Omental fat pad (tissue), 4 donors: Measurements from ENCODE around the gene RAPGEF4. TPM values are rescaled to one million over a fixed set of nuclear protein-coding genes. Genes with fewer than 3 reads are reported as not detected.
A peak's percentile ranks its signal among the peaks of the same experiment; 100 is the strongest.

Source experiments
- ATAC-seq: fragments of 150-250 bp; one replicate; pipeline ENCODE4 v1.9.1; 2016; ENCODE audit warnings: mild to moderate bottlenecking, moderate library complexity; ENCODE audit not compliant: low FRiP score
- DNase-seq: peaks from one replicate; pipeline ENCODE4 v3.0.0-alpha.2; 2019; ENCODE audit warnings: low spot score
- total RNA-seq, 4 donors: library from RNA; depleted of rRNA; stranded (reverse); fragments of >200 nt; gene quantifications; one replicate each; pipeline ENCODE4 v1.1.0, GENCODE V29; 2016
- TF ChIP-seq, protein P1 (sequence below), 3 donors: fragments of 450-650 bp; IDR thresholded peaks; one replicate each; pipeline ENCODE4 v1.5.1; 2016 to 2017; ENCODE audit warnings: antibody characterized with exemption in 3 of 3, mild to moderate bottlenecking in 3 of 3, moderate library complexity in 2 of 3

Gene RAPGEF4
- total RNA-seq, 4 donors from 2014 or later = 11.7 to 25.6 (median 20.0) TPM

DNA sequence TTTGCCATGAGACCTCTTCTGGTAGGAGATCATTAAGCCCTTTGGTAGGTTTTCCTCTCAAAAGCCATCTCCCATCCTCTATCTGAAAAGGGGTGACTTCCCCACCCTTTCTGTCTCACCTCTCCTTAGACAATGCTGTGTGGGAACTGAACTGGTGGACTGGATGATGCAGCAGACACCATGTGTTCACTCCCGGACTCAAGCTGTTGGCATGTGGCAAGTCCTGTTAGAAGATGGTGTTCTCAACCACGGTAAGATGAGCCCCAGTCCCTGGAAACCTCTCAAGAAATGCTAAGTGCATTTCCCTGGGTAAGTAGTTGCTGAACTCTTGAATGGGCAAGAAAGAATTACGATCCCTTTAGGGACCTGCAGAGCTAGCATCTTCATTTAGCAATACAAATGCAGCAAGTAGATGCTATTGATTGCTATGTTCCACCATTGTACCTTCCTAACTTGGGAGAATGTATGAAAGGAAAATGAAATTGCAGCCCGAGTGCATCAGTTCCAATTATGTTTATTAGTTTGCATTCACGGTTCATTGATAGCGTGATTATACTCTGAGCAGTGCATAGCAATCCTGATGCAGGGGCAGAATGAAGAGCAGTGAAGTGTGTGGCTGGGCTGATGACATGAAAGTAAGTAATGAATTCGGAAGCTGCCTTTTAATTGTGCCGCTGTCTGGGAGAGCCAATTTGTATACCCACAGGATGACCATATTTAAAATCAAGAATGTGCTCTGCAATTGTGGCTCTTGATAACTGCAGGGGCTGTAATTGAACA is 230.0 kb downstream of the RAPGEF4 start:
- TF ChIP-seq, protein P1, sequence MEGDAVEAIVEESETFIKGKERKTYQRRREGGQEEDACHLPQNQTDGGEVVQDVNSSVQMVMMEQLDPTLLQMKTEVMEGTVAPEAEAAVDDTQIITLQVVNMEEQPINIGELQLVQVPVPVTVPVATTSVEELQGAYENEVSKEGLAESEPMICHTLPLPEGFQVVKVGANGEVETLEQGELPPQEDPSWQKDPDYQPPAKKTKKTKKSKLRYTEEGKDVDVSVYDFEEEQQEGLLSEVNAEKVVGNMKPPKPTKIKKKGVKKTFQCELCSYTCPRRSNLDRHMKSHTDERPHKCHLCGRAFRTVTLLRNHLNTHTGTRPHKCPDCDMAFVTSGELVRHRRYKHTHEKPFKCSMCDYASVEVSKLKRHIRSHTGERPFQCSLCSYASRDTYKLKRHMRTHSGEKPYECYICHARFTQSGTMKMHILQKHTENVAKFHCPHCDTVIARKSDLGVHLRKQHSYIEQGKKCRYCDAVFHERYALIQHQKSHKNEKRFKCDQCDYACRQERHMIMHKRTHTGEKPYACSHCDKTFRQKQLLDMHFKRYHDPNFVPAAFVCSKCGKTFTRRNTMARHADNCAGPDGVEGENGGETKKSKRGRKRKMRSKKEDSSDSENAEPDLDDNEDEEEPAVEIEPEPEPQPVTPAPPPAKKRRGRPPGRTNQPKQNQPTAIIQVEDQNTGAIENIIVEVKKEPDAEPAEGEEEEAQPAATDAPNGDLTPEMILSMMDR (IDR thresholded peaks at IDR 0.05) = no peak
- ATAC-seq (no peak), DNase-seq (no peak)

DNA sequence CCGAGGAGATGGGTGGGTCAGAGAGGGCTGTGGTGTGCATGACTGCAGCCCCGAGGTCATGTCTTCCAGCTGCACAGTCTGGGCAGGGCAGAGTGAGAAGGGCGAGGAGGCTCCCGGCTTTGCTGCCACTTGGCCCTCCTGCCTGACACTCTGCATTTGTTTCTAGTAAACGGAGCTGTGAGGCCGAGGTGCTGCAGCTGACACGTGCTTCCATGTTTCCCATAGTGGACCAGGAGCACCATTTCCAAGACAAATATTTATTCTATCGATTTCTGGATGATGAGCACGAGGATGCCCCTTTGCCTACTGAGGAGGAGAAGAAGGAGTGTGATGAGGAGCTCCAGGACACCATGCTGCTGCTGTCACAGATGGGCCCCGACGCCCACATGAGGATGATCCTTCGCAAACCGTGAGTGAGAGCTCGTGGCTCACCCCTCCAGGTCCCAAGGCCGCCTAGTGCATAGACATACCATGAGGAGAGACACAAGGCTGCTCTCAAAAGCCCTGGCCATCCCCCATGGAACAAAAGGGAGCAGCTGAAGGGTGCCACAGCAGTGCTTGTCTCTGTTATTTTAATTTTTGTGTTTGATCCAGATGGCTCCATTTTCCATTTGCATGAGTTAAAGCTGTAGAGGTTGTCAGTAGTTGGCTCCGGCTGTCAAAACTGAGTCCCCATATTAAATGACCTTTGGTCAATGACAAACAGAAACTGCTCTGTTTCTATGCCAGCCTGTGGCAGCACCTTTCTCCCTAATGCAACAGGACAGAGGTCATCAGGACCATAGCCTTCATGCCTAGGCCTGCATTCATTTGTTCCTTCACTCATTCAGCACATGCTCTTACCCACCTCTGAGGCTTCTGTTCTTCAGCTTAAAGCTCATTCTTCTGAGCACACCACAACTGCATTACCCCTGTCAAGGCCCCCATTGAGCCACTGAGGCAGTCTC is 231.7 kb downstream of the RAPGEF4 start:
- DNase-seq = no peak
- ATAC-seq = no peak

DNA sequence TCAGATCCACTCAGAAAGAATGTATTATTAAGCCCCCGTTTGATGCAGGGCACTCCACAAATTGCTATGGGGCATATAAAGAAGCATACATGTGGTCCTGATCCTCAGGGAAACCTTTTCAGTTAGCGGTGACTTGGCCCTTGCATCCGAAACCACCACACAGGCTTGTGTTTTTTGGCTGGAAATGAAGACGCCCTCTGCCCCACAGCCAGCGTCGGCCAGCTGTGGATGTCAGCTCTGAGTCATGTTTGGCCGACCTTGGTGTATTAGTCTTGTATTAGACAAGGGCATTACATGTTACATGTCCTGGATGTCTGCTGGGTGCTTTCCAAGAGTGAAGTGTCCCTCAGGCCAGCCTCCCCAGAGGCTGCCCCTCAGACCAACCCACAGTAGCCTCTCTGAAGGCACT is 232.4 kb downstream of the RAPGEF4 start:
- ATAC-seq (peak; percentile 64), DNase-seq (no peak)
- TF ChIP-seq, protein P1 (IDR thresholded peaks at IDR 0.05) = no peak

More for the DNA sequence above, 231.7 kb downstream of the RAPGEF4 start:
- TF ChIP-seq, protein P1 (IDR thresholded peaks at IDR 0.05) = no peak

DNA sequence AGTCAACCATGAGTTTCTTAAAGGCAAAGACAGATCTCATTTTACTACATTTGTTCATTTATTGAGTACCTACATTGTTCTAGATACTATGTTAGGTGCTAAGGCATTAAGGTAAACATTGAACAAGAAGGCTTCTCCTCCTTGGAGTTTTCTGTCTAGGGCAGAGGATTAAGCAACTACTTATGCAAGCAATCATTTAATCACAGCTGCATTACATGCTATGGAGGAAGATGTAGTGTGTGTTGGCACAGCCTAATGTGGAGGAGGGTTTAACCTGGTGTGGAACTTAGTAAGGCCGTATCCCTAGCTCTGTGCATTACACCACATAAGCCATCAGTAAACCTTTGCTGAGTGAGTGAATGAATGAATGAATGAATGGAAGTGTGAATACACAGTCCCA is 233.5 kb downstream of the RAPGEF4 start:
- ATAC-seq = no peak
- no peak for DNase-seq
- TF ChIP-seq, protein P1 (IDR thresholded peaks at IDR 0.05) = no peak

DNA sequence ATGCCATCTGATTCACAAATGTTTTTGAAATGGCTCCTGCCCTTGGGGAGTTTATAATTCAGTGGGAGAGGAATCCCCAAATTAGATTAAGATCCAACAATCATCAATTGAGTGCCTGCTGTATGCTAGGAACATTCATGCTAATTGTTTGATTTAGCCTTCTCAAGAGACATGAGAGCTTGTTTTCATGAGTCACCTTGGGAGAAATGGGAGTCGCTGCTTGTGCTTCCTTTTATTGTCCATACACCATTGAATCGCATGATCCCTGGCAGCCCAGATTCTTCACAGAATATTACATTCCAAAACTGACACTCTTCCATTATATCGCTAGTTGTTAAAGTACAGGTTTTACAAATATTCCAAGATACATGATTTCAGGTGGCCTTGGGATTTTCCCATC is 234.0 kb downstream of the RAPGEF4 start:
- DNase-seq (no peak), ATAC-seq (no peak)
- TF ChIP-seq, protein P1 (IDR thresholded peaks at IDR 0.05) = no peak

DNA sequence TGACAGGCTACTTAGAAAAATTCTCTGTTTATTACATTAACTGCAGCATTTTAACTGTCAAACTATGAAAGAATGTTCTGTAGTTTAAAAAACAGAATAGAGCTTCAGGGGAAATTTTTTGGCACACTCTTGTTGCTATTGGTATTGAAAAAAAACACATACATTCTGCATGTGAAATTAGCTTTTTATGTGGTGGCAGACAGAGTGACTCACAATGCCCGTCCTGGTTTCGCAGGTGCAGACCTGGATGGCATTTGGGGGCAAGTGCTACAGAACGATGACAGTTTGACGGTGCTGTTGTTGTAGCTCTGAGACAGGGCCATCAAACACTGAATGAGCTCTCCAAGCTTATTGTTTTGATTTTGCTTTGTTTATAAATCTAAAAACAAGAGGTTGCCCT is 235.0 kb downstream of the RAPGEF4 start:
- ATAC-seq (no peak), DNase-seq (no peak)
- TF ChIP-seq, protein P1 (IDR thresholded peaks at IDR 0.05) = no peak
